Liver (tissue), 9 donors: ENCODE measurements around the gene PHLPP1. TPM values are rescaled to one million over a fixed set of nuclear protein-coding genes. Genes with fewer than 3 reads are reported as not detected.

Experiments
- DNase-seq: peaks from one replicate; pipeline ENCODE4 v3.0.0-alpha.2; 2017; ENCODE audit warnings: low spot score
- H3K27ac ChIP-seq, 2 donors: one replicate each; pipeline ENCODE4 v1.7.0; 2013; ENCODE audit warnings: inconsistent platforms in 2 of 2, low read length in 2 of 2, control low read depth in 1 of 2, low read depth in 1 of 2, mild to moderate bottlenecking in 1 of 2
- H3K27me3 ChIP-seq, 4 donors: one replicate each; pipeline versions ENCODE4 v1.6.1 to v1.7.0; 2013; ENCODE audit warnings: low read length in 3 of 4, inconsistent platforms in 1 of 4, mild to moderate bottlenecking in 1 of 4, moderate library complexity in 1 of 4; ENCODE audit not compliant: control insufficient read depth in 4 of 4, insufficient read depth in 4 of 4
- H3K36me3 ChIP-seq, 4 donors: one replicate each; pipeline versions ENCODE4 v1.6.1 to v1.7.0; 2013; ENCODE audit warnings: low read length in 3 of 4, mild to moderate bottlenecking in 3 of 4, low read depth in 1 of 4, moderate library complexity in 1 of 4; ENCODE audit not compliant: control insufficient read depth in 4 of 4, insufficient read depth in 3 of 4
- H3K4me1 ChIP-seq, 4 donors: one replicate each; pipeline versions ENCODE4 v1.6.1 to v1.7.0; 2013; ENCODE audit warnings: low read length in 3 of 4, mild to moderate bottlenecking in 3 of 4, moderate library complexity in 1 of 4; ENCODE audit not compliant: control insufficient read depth in 4 of 4, insufficient read depth in 4 of 4
- H3K4me3 ChIP-seq, 3 donors: one replicate each; pipeline versions ENCODE4 v1.6.1 to v1.7.0; 2013; ENCODE audit warnings: low read length in 3 of 3, control low read depth in 1 of 3, low read depth in 1 of 3, mild to moderate bottlenecking in 1 of 3
- H3K9ac ChIP-seq, 2 donors: one replicate each; pipeline ENCODE4 v1.7.0; 2013; ENCODE audit warnings: low read length in 2 of 2, mild to moderate bottlenecking in 2 of 2, moderate library complexity in 2 of 2, control low read depth in 1 of 2, low read depth in 1 of 2
- H3K9me3 ChIP-seq, 4 donors: one replicate each; pipeline versions ENCODE4 v1.6.1 to v1.7.0; 2013; ENCODE audit warnings: low read length in 3 of 4; ENCODE audit not compliant: control insufficient read depth in 4 of 4
- ATF3 ChIP-seq: IDR thresholded peaks from 2 replicates; pipeline ENCODE4 v1.6.1; 2016; ENCODE audit warnings: antibody characterized with exemption
- FOXA2 ChIP-seq: IDR thresholded peaks from 2 replicates; pipeline ENCODE4 v1.6.1; 2016; ENCODE audit warnings: antibody characterized with exemption
- GABPA ChIP-seq, 2 donors: IDR thresholded peaks in 1 of 2; conservative IDR thresholded peaks in 1 of 2; 2 replicates each; pipeline ENCODE4 v1.6.1; 2016; ENCODE audit warnings: antibody characterized with exemption in 2 of 2, mild to moderate bottlenecking in 1 of 2, moderate library complexity in 1 of 2
- HNF4A ChIP-seq, 2 donors: conservative IDR thresholded peaks; 2 replicates each; pipeline ENCODE4 v1.6.1; 2016; ENCODE audit warnings: antibody characterized with exemption in 2 of 2, mild to moderate bottlenecking in 2 of 2
- HNF4G ChIP-seq: IDR thresholded peaks from 2 replicates; pipeline ENCODE4 v1.6.1; 2016; ENCODE audit warnings: antibody characterized with exemption
- JUND ChIP-seq, 2 donors: IDR thresholded peaks; 2 replicates each; pipeline ENCODE4 v1.6.1; 2016; ENCODE audit warnings: antibody characterized with exemption in 2 of 2
- NR2F2 ChIP-seq: IDR thresholded peaks from 2 replicates; pipeline ENCODE4 v1.6.1; 2016; ENCODE audit warnings: antibody characterized with exemption
- RAD21 ChIP-seq, 2 donors: IDR thresholded peaks; 2 replicates each; pipeline ENCODE4 v1.6.1; 2016; ENCODE audit warnings: antibody characterized with exemption in 2 of 2, mild to moderate bottlenecking in 2 of 2
- RXRA ChIP-seq, 2 donors: IDR thresholded peaks; 2 replicates each; pipeline ENCODE4 v1.6.1; 2017 to 2018; ENCODE audit warnings: antibody characterized with exemption in 2 of 2, mild to moderate bottlenecking in 1 of 2
- SP1 ChIP-seq: IDR thresholded peaks from 2 replicates; pipeline ENCODE4 v1.6.1; 2018; ENCODE audit warnings: antibody characterized with exemption, mild to moderate bottlenecking
- TAF1 ChIP-seq: conservative IDR thresholded peaks from 2 replicates; pipeline ENCODE4 v1.6.1; 2016; ENCODE audit warnings: antibody characterized with exemption, mild to moderate bottlenecking
- YY1 ChIP-seq: IDR thresholded peaks from 2 replicates; pipeline ENCODE4 v1.6.1; 2016; ENCODE audit warnings: antibody characterized with exemption, mild to moderate bottlenecking
- WGBS: extraction: QIAGEN DNeasy Blood & Tissue Kit; methylation state at CpG from one replicate; pipeline ENCODE4 v1.1.7; 2013; 5-methylcytosine and 5-hydroxymethylcytosine counted together
- polyA plus RNA-seq, 2 donors: library from polyadenylated mRNA; stranded (reverse) in 1 of 2; unstranded in 1 of 2; fragments of 200-250 nt in 1 of 2; fragments of >200 nt in 1 of 2; fragmentation: Nextera tagmentation in 1 of 2; extraction: Ambion mirVana in 1 of 2; gene quantifications; one replicate each; pipeline versions ENCODE4 v1.2.1 to v1.2.3, GENCODE V29; 2013 to 2015
- total RNA-seq, 2 donors: library from RNA; depleted of rRNA; stranded (reverse); fragments of >200 nt; gene quantifications; one replicate each; pipeline ENCODE4 v1.2.3, GENCODE V29; 2014
- TF ChIP-seq, protein P1 (sequence below): IDR thresholded peaks from 2 replicates; pipeline ENCODE4 v1.6.1; 2016; ENCODE audit warnings: antibody characterized with exemption
- TF ChIP-seq, protein P2 (sequence below): fragments of 150-350 bp; IDR thresholded peaks from 2 replicates; pipeline ENCODE4 v1.5.1; 2017; ENCODE audit warnings: improper control_type of control experiment, low read depth, low read length; ENCODE audit not compliant: missing input control
- TF ChIP-seq, protein P3 (sequence below): IDR thresholded peaks from 2 replicates; pipeline ENCODE4 v1.6.1; 2016; ENCODE audit warnings: antibody characterized with exemption
- TF ChIP-seq, protein P4 (sequence below): IDR thresholded peaks from 2 replicates; pipeline ENCODE4 v1.6.1; 2016; ENCODE audit warnings: antibody characterized with exemption, mild to moderate bottlenecking
- donor health status: healthy.
- donor health status: healthy.
- donor health status: healthy.
- donor health status: healthy.
- donor health status: healthy.

The PHLPP1 gene
- total and polyA plus RNA-seq, 4 donors = 4.2 to 14.5 (median 8.6) TPM

DNA sequence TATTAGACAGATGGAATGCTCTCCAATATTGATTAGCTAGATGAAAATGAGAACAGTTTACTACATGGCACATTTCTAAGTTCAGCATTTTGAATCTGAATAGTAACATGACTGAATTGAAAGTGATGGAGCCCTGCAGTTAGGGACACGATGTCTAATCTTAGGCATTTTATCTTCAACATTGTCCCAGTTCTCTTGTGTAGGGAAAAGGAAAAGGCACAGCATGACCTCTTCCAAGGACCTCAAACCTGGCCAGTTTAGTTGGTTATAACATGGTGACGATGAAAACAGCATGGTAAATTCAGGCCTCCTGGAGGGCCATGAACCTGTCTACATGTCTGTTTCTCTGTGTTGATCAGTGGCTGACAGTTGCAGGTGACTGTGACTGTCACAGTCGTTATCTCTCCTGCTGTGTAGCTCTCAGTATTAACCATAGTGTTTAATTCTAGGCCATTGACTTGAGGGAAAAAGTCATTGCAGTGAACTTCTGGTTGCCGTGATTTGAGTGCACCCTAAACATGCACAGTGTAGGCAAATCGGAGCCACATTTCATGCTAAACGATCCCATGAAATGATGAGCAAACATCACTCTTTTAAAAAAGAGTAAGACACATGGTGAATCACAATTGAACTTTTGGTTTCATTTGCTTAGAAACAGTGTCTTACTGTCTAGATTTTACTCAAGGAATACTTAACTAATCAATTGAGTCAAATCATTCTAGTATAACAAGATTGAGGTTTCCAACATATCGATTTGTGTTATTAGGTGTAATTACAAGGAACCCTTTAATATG lies 129.7 kb downstream of the PHLPP1 start:
- WGBS = 84% methylated on average over 7 of the region's 7 CpGs
- DNase-seq = no peak
- Histone ChIP-seq H3K9ac (no peak overlapping the region), H3K36me3 (no peaks in the 10 kb centered on the region), H3K27ac (no peak overlapping the region), H3K4me1 (peaks cover 6 to 15% (median 11%) of the 10 kb centered on the region in 4 donors), H3K4me3 (no peak overlapping the region), H3K9me3 (no peaks in the 10 kb centered on the region), H3K27me3 (no peaks in the 10 kb centered on the region)
- no peak for TF ChIP-seq HNF4A (conservative IDR thresholded peaks at IDR 0.05)

- no peak for TF ChIP-seq RXRA (IDR thresholded peaks at IDR 0.05)
- TF ChIP-seq YY1 = no peak
- TF ChIP-seq NR2F2 = no peak
- TF ChIP-seq HNF4G = no peak
- TF ChIP-seq, protein P1, sequence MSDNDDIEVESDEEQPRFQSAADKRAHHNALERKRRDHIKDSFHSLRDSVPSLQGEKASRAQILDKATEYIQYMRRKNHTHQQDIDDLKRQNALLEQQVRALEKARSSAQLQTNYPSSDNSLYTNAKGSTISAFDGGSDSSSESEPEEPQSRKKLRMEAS = no peak
- no peak for TF ChIP-seq ATF3
- no peak for TF ChIP-seq HNF4A (conservative IDR thresholded peaks at IDR 0.05)
- TF ChIP-seq, protein P2, sequence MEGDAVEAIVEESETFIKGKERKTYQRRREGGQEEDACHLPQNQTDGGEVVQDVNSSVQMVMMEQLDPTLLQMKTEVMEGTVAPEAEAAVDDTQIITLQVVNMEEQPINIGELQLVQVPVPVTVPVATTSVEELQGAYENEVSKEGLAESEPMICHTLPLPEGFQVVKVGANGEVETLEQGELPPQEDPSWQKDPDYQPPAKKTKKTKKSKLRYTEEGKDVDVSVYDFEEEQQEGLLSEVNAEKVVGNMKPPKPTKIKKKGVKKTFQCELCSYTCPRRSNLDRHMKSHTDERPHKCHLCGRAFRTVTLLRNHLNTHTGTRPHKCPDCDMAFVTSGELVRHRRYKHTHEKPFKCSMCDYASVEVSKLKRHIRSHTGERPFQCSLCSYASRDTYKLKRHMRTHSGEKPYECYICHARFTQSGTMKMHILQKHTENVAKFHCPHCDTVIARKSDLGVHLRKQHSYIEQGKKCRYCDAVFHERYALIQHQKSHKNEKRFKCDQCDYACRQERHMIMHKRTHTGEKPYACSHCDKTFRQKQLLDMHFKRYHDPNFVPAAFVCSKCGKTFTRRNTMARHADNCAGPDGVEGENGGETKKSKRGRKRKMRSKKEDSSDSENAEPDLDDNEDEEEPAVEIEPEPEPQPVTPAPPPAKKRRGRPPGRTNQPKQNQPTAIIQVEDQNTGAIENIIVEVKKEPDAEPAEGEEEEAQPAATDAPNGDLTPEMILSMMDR = no peak
- TF ChIP-seq, protein P3, sequence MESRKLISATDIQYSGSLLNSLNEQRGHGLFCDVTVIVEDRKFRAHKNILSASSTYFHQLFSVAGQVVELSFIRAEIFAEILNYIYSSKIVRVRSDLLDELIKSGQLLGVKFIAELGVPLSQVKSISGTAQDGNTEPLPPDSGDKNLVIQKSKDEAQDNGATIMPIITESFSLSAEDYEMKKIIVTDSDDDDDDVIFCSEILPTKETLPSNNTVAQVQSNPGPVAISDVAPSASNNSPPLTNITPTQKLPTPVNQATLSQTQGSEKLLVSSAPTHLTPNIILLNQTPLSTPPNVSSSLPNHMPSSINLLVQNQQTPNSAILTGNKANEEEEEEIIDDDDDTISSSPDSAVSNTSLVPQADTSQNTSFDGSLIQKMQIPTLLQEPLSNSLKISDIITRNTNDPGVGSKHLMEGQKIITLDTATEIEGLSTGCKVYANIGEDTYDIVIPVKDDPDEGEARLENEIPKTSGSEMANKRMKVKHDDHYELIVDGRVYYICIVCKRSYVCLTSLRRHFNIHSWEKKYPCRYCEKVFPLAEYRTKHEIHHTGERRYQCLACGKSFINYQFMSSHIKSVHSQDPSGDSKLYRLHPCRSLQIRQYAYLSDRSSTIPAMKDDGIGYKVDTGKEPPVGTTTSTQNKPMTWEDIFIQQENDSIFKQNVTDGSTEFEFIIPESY = no peak
- no peak for TF ChIP-seq JUND (IDR thresholded peaks at IDR 0.05)
- TF ChIP-seq GABPA (IDR thresholded peaks at IDR 0.05 in 1 of 2, conservative IDR thresholded peaks at IDR 0.05 in 1 of 2) = no peak
- TF ChIP-seq RAD21 (IDR thresholded peaks at IDR 0.05) = no peak
- no peak for TF ChIP-seq TAF1
- TF ChIP-seq, protein P4, sequence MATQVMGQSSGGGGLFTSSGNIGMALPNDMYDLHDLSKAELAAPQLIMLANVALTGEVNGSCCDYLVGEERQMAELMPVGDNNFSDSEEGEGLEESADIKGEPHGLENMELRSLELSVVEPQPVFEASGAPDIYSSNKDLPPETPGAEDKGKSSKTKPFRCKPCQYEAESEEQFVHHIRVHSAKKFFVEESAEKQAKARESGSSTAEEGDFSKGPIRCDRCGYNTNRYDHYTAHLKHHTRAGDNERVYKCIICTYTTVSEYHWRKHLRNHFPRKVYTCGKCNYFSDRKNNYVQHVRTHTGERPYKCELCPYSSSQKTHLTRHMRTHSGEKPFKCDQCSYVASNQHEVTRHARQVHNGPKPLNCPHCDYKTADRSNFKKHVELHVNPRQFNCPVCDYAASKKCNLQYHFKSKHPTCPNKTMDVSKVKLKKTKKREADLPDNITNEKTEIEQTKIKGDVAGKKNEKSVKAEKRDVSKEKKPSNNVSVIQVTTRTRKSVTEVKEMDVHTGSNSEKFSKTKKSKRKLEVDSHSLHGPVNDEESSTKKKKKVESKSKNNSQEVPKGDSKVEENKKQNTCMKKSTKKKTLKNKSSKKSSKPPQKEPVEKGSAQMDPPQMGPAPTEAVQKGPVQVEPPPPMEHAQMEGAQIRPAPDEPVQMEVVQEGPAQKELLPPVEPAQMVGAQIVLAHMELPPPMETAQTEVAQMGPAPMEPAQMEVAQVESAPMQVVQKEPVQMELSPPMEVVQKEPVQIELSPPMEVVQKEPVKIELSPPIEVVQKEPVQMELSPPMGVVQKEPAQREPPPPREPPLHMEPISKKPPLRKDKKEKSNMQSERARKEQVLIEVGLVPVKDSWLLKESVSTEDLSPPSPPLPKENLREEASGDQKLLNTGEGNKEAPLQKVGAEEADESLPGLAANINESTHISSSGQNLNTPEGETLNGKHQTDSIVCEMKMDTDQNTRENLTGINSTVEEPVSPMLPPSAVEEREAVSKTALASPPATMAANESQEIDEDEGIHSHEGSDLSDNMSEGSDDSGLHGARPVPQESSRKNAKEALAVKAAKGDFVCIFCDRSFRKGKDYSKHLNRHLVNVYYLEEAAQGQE = no peak
- TF ChIP-seq FOXA2 = no peak
- TF ChIP-seq SP1 = no peak
Measured at GRCh38 chr18:62846313-62846712, 131.0 kb downstream of the PHLPP1 start.

More at GRCh38 chr18:62846313-62846712, 131.0 kb downstream of the PHLPP1 start:
- H3K9ac ChIP-seq = no peak overlapping the region
- H3K36me3 ChIP-seq = no peaks in the 10 kb centered on the region
- peaks cover 1 to 6% (median 4%) of the 10 kb centered on the region in 4 donors for H3K4me1 ChIP-seq
- H3K9me3 ChIP-seq = no peaks in the 10 kb centered on the region
- no peak overlapping the region for H3K4me3 ChIP-seq
- no peak for DNase-seq
- no peak overlapping the region for H3K27ac ChIP-seq
- no peaks in the 10 kb centered on the region for H3K27me3 ChIP-seq
